GM13977 (cell line): ENCODE results near the gene BRINP2.

ENCODE experiments used
- DNase-seq: peaks from one replicate; pipeline ENCODE4 v3.0.0; 2012; ENCODE audit warnings: low spot score
- CTCF ChIP-seq: IDR thresholded peaks from 2 replicates; pipeline ENCODE4 v1.5.1; 2012; ENCODE audit warnings: mild to moderate bottlenecking, control low read depth; ENCODE audit not compliant: insufficient read depth; ENCODE audit errors: extremely low read depth, missing control alignments
- in situ Hi-C: fragments of 300-500 bp; cut with MboI; formaldehyde crosslinking; loops from one replicate; pipeline ENCODE4 v1.12.0; 2022; ENCODE audit warnings: low sequenced_read_pairs, low pct_unique_long_range_greater_than_20kb, mixed read lengths, inconsistent platforms; ENCODE audit not compliant: unreplicated experiment

BRINP2 gene

DNA sequence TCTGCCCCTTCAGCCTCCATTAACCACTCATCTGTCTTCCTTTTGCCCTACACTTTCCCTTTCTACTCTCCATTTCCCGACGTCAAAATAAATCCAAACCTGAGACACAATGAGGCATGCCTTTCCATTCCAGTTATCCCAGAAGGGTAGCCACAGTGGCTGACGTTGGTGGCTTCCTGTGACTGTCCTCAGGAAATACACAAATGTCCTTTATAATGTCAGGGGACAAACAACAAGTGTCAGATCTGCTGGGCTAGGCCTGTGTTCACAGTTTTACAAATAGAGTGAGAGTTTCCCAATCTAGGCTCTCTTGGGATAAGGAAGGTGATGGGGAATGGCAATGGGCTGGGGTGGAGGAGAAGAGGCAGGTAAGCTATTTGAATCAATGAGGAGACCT is 135.3 kb downstream of the BRINP2 start:
- TF ChIP-seq CTCF, result no peak
- no peak for DNase-seq
- in situ Hi-C loops, result no loop called here

GRCh38 chr1:177306981-177307380 is 136.2 kb downstream of the BRINP2 start:
- TF ChIP-seq CTCF, result no peak
- DNase-seq, result no peak
- in situ Hi-C loops, result no loop called here

DNA sequence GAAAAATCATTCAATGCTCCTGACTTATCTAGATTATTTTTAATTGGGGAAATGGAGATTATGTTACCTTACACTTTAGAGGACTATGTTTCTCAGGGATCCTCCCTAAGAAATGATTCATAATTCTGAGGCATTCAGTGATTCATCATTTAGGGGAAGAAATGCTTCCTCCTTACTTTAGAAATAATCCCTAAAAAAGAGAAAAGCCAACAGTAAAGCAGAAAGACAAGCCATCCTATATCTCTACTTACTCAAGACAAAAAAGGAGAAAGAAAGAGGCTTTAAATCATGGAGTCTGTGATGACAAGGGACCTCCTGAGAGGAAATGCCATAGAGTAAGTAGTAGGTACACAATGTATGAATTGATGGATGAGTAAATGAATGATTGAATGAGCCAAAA is 137.0 kb downstream of the BRINP2 start:
- DNase-seq, result no peak
- in situ Hi-C loops, result no loop called here
- TF ChIP-seq CTCF, result no peak

DNA sequence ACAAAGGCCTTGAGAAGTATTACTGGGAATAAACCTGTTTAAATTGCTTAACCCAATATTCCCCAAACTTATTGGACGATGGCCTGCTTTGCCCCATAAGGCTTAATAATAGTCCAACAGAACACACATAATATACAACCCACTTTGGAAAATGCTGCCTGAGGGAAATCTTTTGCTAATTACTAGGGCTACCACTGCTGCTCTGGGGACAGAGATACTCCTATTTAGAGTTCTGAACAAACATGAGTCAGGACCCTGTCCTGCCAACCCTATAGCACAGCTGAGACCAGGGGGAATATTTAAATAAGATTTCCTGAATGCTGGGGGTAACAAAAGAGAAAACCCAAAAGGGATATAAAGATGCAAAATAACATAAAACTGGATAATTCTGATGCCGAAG is 139.1 kb downstream of the BRINP2 start:
- in situ Hi-C loops, result no loop called here
- no peak for DNase-seq
- TF ChIP-seq CTCF, result no peak

GRCh38 chr1:177310326-177310725 is 139.6 kb downstream of the BRINP2 start:
- in situ Hi-C loops, result no loop called here
- no peak for TF ChIP-seq CTCF
- no peak for DNase-seq

DNA sequence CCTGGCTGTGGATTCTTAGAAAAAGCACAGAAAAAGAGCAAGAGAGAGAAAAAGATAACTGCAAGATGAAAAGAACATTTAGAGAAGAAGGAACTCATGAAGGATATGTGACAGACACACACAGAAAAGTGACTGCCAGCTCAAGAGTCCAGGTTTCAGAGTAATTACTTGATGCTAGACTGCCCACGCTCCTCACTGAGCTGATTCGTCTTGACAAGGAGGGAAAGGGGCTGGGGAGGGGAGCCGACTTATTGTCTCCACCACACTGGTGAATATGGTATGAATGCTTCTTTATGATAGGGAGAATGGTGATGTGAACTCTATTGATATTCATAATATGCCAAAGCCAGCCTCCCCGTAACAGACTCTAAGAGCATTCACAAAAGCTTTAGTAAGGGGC is 140.4 kb downstream of the BRINP2 start:
- DNase-seq, result no peak
- no peak for TF ChIP-seq CTCF
- in situ Hi-C loops, result no loop called here

GRCh38 chr1:177311586-177311985 is 140.8 kb downstream of the BRINP2 start:
- DNase-seq, result no peak
- in situ Hi-C loops, result no loop called here
- TF ChIP-seq CTCF, result no peak
